ENCODE measurements around the gene PHRF1. TPM values are rescaled to one million over a fixed set of nuclear protein-coding genes. Genes with fewer than 3 reads are reported as not detected.
"Not testable (repeated sequence)": the region's sequence is repeated elsewhere in the genome, so short reads cannot be mapped to it uniquely, and the experiment has no call there.

PHRF1 gene
- total and polyA plus RNA-seq, 2 experiments from 2014 or later: 25.6 to 26.9 TPM

GRCh38 chr11:646214-646613 lies 69.9 kb downstream of the PHRF1 start:
- H4K20me1 ChIP-seq (ENCODE audit: insufficient read depth, poor library complexity, severe bottlenecking): peaks cover 2% of the 10 kb centered on the region
- DNase-seq (ENCODE audit: low spot score): no peak
- H3K79me2 ChIP-seq: no peaks in the 10 kb centered on the region
- no peak overlapping the region for H3K27ac ChIP-seq
- no peaks in the 10 kb centered on the region for H3K36me3 ChIP-seq (replicated peaks; ENCODE audit: insufficient read depth, low read depth)
- H3K4me1 ChIP-seq (ENCODE audit: insufficient read depth): no peaks in the 10 kb centered on the region
- no peak for TF ChIP-seq EZH2phosphoT487 (IDR thresholded peaks at IDR 0.05; ENCODE audit: low read depth, severe bottlenecking, unreplicated experiment)
- TF ChIP-seq, protein P1, sequence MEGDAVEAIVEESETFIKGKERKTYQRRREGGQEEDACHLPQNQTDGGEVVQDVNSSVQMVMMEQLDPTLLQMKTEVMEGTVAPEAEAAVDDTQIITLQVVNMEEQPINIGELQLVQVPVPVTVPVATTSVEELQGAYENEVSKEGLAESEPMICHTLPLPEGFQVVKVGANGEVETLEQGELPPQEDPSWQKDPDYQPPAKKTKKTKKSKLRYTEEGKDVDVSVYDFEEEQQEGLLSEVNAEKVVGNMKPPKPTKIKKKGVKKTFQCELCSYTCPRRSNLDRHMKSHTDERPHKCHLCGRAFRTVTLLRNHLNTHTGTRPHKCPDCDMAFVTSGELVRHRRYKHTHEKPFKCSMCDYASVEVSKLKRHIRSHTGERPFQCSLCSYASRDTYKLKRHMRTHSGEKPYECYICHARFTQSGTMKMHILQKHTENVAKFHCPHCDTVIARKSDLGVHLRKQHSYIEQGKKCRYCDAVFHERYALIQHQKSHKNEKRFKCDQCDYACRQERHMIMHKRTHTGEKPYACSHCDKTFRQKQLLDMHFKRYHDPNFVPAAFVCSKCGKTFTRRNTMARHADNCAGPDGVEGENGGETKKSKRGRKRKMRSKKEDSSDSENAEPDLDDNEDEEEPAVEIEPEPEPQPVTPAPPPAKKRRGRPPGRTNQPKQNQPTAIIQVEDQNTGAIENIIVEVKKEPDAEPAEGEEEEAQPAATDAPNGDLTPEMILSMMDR (IDR thresholded peaks at IDR 0.05; ENCODE audit: poor library complexity): no peak
- no peak for TF ChIP-seq EZH2 (IDR thresholded peaks at IDR 0.05; ENCODE audit: borderline replicate concordance)
- no peaks in the 10 kb centered on the region for H3K27me3 ChIP-seq
- H3K9me2 ChIP-seq (replicated peaks; ENCODE audit: insufficient read depth): no peaks in the 10 kb centered on the region
- H2AFZ ChIP-seq: no peak overlapping the region
- no peak overlapping the region for H3K4me3 ChIP-seq
- WGBS (ENCODE audit: low lambda C conversion rate, missing lambda C conversion rate): 94% methylated on average over 14 of the region's 14 CpGs
- no peaks in the 10 kb centered on the region for H3K9me3 ChIP-seq (ENCODE audit: low read depth)
- H3K4me2 ChIP-seq: no peak overlapping the region

- H3K27me3 ChIP-seq; H3K9me3 ChIP-seq (ENCODE audit: low read depth); H3K36me3 ChIP-seq (replicated peaks; ENCODE audit: insufficient read depth, low read depth); H3K27ac ChIP-seq; H3K4me2 ChIP-seq; H3K79me2 ChIP-seq; H3K4me3 ChIP-seq; H3K4me1 ChIP-seq (ENCODE audit: insufficient read depth); H3K9me2 ChIP-seq (replicated peaks; ENCODE audit: insufficient read depth); H2AFZ ChIP-seq; H4K20me1 ChIP-seq (ENCODE audit: insufficient read depth, poor library complexity, severe bottlenecking): not testable (repeated sequence)
- DNase-seq (ENCODE audit: low spot score): peak; percentile 46
- 81% methylated on average over 9 of the region's 14 CpGs for WGBS (ENCODE audit: low lambda C conversion rate, missing lambda C conversion rate)
Measured at GRCh38 chr11:647672-648158, 71.4 kb downstream of the PHRF1 start.

DNA sequence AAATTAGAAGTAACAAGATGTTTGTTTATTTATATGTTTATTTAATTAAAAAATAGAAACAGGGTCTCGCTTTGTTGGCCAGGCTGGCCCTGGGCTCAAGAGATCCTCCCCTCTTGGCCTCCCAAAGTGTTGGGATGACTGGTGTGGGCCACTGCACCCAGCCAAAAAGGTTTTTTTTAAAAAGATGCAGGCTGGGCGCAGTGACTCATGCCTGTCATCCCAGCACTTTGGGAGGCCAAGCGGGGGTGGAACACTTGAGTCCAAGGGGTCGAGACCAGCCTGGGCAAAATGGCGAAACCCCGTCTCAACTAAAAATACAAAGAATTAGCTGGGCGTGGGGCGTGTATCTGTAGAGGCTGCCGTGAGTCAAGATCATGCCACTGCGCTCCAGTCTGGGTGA lies 74.2 kb downstream of the PHRF1 start:
- Histone ChIP-seq H3K79me2 (no peaks in the 10 kb centered on the region), H3K36me3 (replicated peaks; ENCODE audit: insufficient read depth, low read depth) (no peaks in the 10 kb centered on the region), H3K27ac (no peak overlapping the region), H3K27me3 (no peaks in the 10 kb centered on the region), H4K20me1 (ENCODE audit: insufficient read depth, poor library complexity, severe bottlenecking) (peaks cover 1% of the 10 kb centered on the region), H3K9me3 (ENCODE audit: low read depth) (no peaks in the 10 kb centered on the region), H2AFZ (no peak overlapping the region), H3K9me2 (replicated peaks; ENCODE audit: insufficient read depth) (no peaks in the 10 kb centered on the region), H3K4me3 (no peak overlapping the region), H3K4me2 (no peak overlapping the region), H3K4me1 (ENCODE audit: insufficient read depth) (peaks cover 6% of the 10 kb centered on the region)
- DNase-seq (ENCODE audit: low spot score): no peak
- TF ChIP-seq EZH2 (IDR thresholded peaks at IDR 0.05; ENCODE audit: borderline replicate concordance): no peak
- TF ChIP-seq, protein P1 (IDR thresholded peaks at IDR 0.05; ENCODE audit: poor library complexity): no peak
- no peak for TF ChIP-seq EZH2phosphoT487 (IDR thresholded peaks at IDR 0.05; ENCODE audit: low read depth, severe bottlenecking, unreplicated experiment)
- whole genome bisulfite sequencing (ENCODE audit: low lambda C conversion rate, missing lambda C conversion rate): 98% methylated on average over 10 of the region's 10 CpGs

GRCh38 chr11:653136-653535 lies 76.9 kb downstream of the PHRF1 start:
- not testable (repeated sequence) for H3K27me3 ChIP-seq; H3K9me2 ChIP-seq (replicated peaks; ENCODE audit: insufficient read depth); H3K4me3 ChIP-seq; DNase-seq (ENCODE audit: low spot score); H3K36me3 ChIP-seq (replicated peaks; ENCODE audit: insufficient read depth, low read depth); H3K9me3 ChIP-seq (ENCODE audit: low read depth); H2AFZ ChIP-seq; H3K4me1 ChIP-seq (ENCODE audit: insufficient read depth); H3K4me2 ChIP-seq; H3K27ac ChIP-seq; H4K20me1 ChIP-seq (ENCODE audit: insufficient read depth, poor library complexity, severe bottlenecking); H3K79me2 ChIP-seq
- WGBS (ENCODE audit: low lambda C conversion rate, missing lambda C conversion rate): 96% methylated on average over 14 of the region's 14 CpGs

Measured in hepatocyte (in vitro differentiated cells).